ENCODE results near the gene AADACL4. TPM values are rescaled to one million over a fixed set of nuclear protein-coding genes. Genes with fewer than 3 reads are reported as not detected.
A peak's percentile ranks its signal among the peaks of the same experiment; 100 is the strongest.

Gene AADACL4
- total and polyA plus RNA-seq, 9 of the 15 experiments (the other 6 are each of a cell fraction or from before 2014, with no cell fraction given): not detected

DNA sequence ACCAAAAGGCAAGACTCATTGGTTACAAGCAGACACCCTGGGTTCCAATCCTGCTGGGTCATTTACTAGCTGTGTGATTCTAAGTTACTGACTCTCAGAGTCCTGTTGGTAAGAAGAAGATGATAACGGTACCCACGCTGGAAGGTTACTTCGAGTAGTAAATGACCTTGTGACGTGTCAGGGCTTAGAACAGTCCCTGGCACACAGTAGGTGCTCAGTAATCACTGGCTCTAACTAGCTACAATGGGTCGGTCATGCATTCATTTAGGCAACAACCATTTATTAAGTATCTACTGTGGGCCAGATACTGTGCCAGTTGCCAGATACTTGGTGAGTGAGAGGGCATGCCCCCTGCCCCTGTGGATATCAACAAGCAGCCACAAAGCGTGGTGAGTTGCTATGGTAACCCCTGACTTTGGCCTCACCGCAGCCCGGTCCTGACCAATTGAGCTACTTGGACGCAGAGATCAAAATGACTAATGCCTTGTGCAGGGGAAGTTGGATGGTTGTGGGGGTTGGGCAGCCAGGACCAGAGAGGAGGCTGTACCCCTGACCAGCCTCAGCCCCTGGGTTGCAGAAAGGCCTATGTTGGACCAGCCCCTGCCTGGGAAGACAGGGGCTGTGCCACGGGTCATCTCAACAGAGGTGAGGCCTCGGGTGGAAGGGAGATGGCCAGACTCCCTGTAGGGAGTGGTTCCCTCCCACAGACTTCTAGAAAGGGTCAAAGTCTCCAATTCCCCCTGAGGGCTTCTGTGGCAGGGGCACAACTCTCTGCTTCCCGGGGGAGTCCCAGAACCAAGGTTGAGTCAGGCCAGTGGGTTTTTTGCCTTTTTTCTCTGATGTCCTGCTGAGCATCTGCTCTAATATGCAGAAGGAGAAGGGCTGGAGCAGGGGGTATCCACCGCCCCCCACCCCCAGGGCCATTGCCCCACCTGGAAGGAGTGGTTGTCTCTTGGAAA is 41.9 kb upstream of the AADACL4 start (continued):
- TF ChIP-seq, protein P1, sequence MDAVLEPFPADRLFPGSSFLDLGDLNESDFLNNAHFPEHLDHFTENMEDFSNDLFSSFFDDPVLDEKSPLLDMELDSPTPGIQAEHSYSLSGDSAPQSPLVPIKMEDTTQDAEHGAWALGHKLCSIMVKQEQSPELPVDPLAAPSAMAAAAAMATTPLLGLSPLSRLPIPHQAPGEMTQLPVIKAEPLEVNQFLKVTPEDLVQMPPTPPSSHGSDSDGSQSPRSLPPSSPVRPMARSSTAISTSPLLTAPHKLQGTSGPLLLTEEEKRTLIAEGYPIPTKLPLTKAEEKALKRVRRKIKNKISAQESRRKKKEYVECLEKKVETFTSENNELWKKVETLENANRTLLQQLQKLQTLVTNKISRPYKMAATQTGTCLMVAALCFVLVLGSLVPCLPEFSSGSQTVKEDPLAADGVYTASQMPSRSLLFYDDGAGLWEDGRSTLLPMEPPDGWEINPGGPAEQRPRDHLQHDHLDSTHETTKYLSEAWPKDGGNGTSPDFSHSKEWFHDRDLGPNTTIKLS (IDR thresholded peaks at IDR 0.05; ENCODE audit: borderline replicate concordance, low read depth): no peak
- TF ChIP-seq MAFK (IDR thresholded peaks at IDR 0.05; ENCODE audit: low read length) (no peak), ZBTB17 (CRISPR knock-in tag; IDR thresholded peaks at IDR 0.05) (no peak), LCOR (CRISPR knock-in tag; IDR thresholded peaks at IDR 0.05) (0 out of 2 replicates have a peak, but pooled peaks have one; percentile 24), SMARCC2 (IDR thresholded peaks at IDR 0.05; ENCODE audit: low read depth) (no peak), SMAD4 (CRISPR knock-in tag; conservative IDR thresholded peaks at IDR 0.05) (0 out of 2 replicates have a peak, but pooled peaks have one; percentile 21), ZNF445 (CRISPR knock-in tag; IDR thresholded peaks at IDR 0.05; ENCODE audit: low read depth) (no peak), KLF13 (tag; IDR thresholded peaks at IDR 0.05; ENCODE audit: borderline replicate concordance, low read depth) (no peak), HDAC1 (IDR thresholded peaks at IDR 0.05) (0 out of 4 replicates have a peak, but pooled peaks of 1 of the 2 experiments have one; percentile 25), SP2 (IDR thresholded peaks at IDR 0.05; ENCODE audit: extremely low read depth, low read depth, low read length, poor library complexity, severe bottlenecking) (no peak), RUNX1 (IDR thresholded peaks at IDR 0.05; ENCODE audit: low read depth) (no peak), ZNF165 (CRISPR knock-in tag; IDR thresholded peaks at IDR 0.05; ENCODE audit: borderline replicate concordance) (no peak), ZNF696 (CRISPR knock-in tag; conservative IDR thresholded peaks at IDR 0.05) (no peak), TCF7L2 (IDR thresholded peaks at IDR 0.05; ENCODE audit: low read depth, low read length) (no peak), TAF7 (tag; IDR thresholded peaks at IDR 0.05) (no peak), ARNT (IDR thresholded peaks at IDR 0.05) (no peak), ZBTB1 (CRISPR knock-in tag; IDR thresholded peaks at IDR 0.05; ENCODE audit: borderline replicate concordance, low read depth) (no peak), TSHZ1 (CRISPR knock-in tag; IDR thresholded peaks at IDR 0.05) (no peak)
- TF ChIP-seq, protein P2, sequence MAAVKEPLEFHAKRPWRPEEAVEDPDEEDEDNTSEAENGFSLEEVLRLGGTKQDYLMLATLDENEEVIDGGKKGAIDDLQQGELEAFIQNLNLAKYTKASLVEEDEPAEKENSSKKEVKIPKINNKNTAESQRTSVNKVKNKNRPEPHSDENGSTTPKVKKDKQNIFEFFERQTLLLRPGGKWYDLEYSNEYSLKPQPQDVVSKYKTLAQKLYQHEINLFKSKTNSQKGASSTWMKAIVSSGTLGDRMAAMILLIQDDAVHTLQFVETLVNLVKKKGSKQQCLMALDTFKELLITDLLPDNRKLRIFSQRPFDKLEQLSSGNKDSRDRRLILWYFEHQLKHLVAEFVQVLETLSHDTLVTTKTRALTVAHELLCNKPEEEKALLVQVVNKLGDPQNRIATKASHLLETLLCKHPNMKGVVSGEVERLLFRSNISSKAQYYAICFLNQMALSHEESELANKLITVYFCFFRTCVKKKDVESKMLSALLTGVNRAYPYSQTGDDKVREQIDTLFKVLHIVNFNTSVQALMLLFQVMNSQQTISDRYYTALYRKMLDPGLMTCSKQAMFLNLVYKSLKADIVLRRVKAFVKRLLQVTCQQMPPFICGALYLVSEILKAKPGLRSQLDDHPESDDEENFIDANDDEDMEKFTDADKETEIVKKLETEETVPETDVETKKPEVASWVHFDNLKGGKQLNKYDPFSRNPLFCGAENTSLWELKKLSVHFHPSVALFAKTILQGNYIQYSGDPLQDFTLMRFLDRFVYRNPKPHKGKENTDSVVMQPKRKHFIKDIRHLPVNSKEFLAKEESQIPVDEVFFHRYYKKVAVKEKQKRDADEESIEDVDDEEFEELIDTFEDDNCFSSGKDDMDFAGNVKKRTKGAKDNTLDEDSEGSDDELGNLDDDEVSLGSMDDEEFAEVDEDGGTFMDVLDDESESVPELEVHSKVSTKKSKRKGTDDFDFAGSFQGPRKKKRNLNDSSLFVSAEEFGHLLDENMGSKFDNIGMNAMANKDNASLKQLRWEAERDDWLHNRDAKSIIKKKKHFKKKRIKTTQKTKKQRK (IDR thresholded peaks at IDR 0.05; ENCODE audit: borderline replicate concordance, low read depth, low read length): no peak

All from K562 (cell line).